ENCODE results near the gene WARS2.

DNA sequence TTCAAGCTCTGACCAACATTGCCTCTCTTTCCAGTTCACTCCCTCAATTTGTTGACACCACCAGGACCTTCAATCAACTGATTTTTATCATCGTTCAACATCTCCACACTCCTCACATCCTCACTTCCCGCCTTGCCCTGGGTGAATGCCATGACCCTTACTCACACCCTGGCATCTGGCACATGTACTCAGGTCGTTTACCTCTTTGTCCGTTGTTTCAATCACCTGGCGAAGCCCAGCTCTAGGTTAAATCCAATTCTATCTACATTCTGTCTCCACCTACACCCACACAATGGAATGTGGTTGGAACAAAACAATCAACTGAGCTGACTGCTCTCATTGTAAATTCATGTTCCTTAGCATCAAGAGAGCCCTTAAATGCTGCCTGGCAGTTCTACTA is 128.1 kb downstream of the WARS2 start:
- no peak for TF ChIP-seq EZH2 (IDR thresholded peaks at IDR 0.05; ENCODE audit: borderline replicate concordance)
- TF ChIP-seq, protein P1, sequence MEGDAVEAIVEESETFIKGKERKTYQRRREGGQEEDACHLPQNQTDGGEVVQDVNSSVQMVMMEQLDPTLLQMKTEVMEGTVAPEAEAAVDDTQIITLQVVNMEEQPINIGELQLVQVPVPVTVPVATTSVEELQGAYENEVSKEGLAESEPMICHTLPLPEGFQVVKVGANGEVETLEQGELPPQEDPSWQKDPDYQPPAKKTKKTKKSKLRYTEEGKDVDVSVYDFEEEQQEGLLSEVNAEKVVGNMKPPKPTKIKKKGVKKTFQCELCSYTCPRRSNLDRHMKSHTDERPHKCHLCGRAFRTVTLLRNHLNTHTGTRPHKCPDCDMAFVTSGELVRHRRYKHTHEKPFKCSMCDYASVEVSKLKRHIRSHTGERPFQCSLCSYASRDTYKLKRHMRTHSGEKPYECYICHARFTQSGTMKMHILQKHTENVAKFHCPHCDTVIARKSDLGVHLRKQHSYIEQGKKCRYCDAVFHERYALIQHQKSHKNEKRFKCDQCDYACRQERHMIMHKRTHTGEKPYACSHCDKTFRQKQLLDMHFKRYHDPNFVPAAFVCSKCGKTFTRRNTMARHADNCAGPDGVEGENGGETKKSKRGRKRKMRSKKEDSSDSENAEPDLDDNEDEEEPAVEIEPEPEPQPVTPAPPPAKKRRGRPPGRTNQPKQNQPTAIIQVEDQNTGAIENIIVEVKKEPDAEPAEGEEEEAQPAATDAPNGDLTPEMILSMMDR (IDR thresholded peaks at IDR 0.05; ENCODE audit: poor library complexity), result no peak

Data from hepatocyte (in vitro differentiated cells).